NCI-H1930 (cell line): Measurements from ENCODE around the gene VTN.

Experiments used
- DNase-seq, 2 experiments: peaks; one replicate each; lab custom pipeline; 2025; lab: John Stamatoyannopoulos, UW

VTN gene

GRCh38 chr17:28320215-28321061 is 49.7 kb downstream of the VTN start:
- DNase-seq: no peak

GRCh38 chr17:28319598-28319935 is 50.5 kb downstream of the VTN start:
- no peak for DNase-seq

GRCh38 chr17:28318759-28319597 is 51.1 kb downstream of the VTN start, which contains the start of gene TMEM97:
TSS of gene TMEM97 (plus strand) at chr17:28319200. CDS start at chr17:28319240, 40 bp downstream.
- peak; percentile 96 to 97 for DNase-seq

- DNase-seq: no peak
These were observed 51.9 kb downstream of the VTN start for GRCh38 chr17:28317966-28318758.
